HepG2 (cell line): ENCODE measurements around the gene ENTPD7.

Experiments
- BHLHE40 ChIP-seq: IDR thresholded peaks from 2 replicates; pipeline ENCODE4 v1.6.1; 2011; ENCODE audit warnings: low read length, improper control_type of control experiment
- E2F5 ChIP-seq: sonication (generic); formaldehyde crosslinking; conservative IDR thresholded peaks from 2 replicates; pipeline ENCODE4 v1.4.0; 2020; ENCODE audit warnings: missing genetic modification reagents
- MTF2 ChIP-seq: sonication (generic); formaldehyde crosslinking; IDR thresholded peaks from 2 replicates; pipeline ENCODE4 v1.5.0; 2020; ENCODE audit warnings: missing genetic modification reagents, borderline replicate concordance
- PTBP1 ChIP-seq: fragments of 200-400 bp; formaldehyde crosslinking; IDR thresholded peaks from 2 replicates; pipeline ENCODE4 v1.6.1; 2018; ENCODE audit warnings: low read length, low read depth; ENCODE audit not compliant: poor library complexity, severe bottlenecking
- SNAPC2 ChIP-seq: sonication (generic); formaldehyde crosslinking; IDR thresholded peaks from 2 replicates; pipeline ENCODE4 v1.8.1; 2022; ENCODE audit warnings: mild to moderate bottlenecking, missing genetic modification reagents
- TBX2 ChIP-seq: sonication (generic); formaldehyde crosslinking; IDR thresholded peaks from 2 replicates; pipeline ENCODE4 v1.5.0; 2020; ENCODE audit warnings: missing genetic modification reagents, mild to moderate bottlenecking, borderline replicate concordance
- TCF7 ChIP-seq: sonication (generic); IDR thresholded peaks from 2 replicates; pipeline ENCODE4 v1.6.1; 2016; ENCODE audit warnings: antibody characterized with exemption, low read depth
- TGIF2 ChIP-seq: IDR thresholded peaks from 2 replicates; pipeline ENCODE4 v1.6.1; 2016; ENCODE audit warnings: control low read depth, missing compliant biosample characterization
- ZBTB8A ChIP-seq: sonication (generic); formaldehyde crosslinking; IDR thresholded peaks from 2 replicates; pipeline ENCODE4 v1.4.0; 2020; ENCODE audit warnings: mild to moderate bottlenecking, low read depth, missing genetic modification reagents, borderline replicate concordance
- ZNF274 ChIP-seq: sonication (generic); formaldehyde crosslinking; IDR thresholded peaks from 2 replicates; pipeline ENCODE4 v1.5.1; 2020; ENCODE audit warnings: mild to moderate bottlenecking, missing genetic modification reagents
- ZNF589 ChIP-seq: sonication (generic); formaldehyde crosslinking; conservative IDR thresholded peaks from 2 replicates; pipeline ENCODE4 v1.8.0; 2022; ENCODE audit warnings: mild to moderate bottlenecking, moderate library complexity, missing genetic modification reagents
- TF ChIP-seq, protein P1 (sequence below): sonication (generic); formaldehyde crosslinking; IDR thresholded peaks from 2 replicates; pipeline ENCODE4 v1.9.0; 2022; ENCODE audit warnings: low read depth, missing genetic modification reagents
- TF ChIP-seq, protein P2 (sequence below): sonication (generic); formaldehyde crosslinking; IDR thresholded peaks from 2 replicates; pipeline ENCODE4 v1.4.0; 2020; ENCODE audit warnings: mild to moderate bottlenecking, missing genetic modification reagents
- TF ChIP-seq, protein P3 (sequence below): sonication (generic); formaldehyde crosslinking; IDR thresholded peaks from 2 replicates; pipeline ENCODE4 v1.5.0; 2020; ENCODE audit warnings: mild to moderate bottlenecking, missing genetic modification reagents, moderate library complexity

DNA sequence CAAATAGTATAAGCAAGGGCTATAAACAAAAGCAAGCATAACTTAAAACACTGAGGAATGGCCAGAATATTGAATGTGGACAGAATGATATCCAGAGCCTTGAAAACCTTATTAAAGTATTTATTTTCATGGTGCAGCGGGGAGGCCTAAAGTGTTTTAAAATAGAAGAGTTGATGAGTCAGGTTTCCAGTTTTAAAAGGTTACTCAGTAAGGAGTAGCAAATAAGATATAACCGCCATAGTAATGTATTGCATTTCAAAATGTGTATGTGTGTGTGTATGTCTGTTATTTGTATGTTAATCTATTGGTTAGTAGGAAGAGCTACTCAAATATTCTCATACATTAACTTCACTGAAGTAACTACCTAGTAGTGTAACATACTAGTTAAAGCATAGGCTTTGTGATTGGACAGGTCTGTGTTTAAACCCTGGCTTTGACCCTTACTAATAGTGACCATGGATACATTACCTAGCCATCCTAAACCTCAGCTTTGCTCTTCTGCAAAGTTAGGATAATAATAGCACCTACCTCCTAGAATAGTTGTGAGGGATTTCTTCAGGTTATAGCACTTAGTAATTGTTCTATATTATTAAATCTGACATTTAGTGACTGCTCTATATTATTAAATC, 89.6 kb downstream of the ENTPD7 start:
- no peak for TF ChIP-seq E2F5
- no peak for TF ChIP-seq MTF2 (CRISPR knock-in tag)
- no peak for TF ChIP-seq TCF7
- no peak for TF ChIP-seq ZNF274 (CRISPR knock-in tag)
- TF ChIP-seq, protein P1, sequence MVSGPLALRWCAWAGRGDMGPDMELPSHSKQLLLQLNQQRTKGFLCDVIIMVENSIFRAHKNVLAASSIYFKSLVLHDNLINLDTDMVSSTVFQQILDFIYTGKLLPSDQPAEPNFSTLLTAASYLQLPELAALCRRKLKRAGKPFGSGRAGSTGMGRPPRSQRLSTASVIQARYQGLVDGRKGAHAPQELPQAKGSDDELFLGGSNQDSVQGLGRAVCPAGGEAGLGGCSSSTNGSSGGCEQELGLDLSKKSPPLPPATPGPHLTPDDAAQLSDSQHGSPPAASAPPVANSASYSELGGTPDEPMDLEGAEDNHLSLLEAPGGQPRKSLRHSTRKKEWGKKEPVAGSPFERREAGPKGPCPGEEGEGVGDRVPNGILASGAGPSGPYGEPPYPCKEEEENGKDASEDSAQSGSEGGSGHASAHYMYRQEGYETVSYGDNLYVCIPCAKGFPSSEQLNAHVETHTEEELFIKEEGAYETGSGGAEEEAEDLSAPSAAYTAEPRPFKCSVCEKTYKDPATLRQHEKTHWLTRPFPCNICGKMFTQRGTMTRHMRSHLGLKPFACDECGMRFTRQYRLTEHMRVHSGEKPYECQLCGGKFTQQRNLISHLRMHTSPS = no peak
- no peak for TF ChIP-seq ZNF589 (CRISPR knock-in tag)
- no peak for TF ChIP-seq PTBP1
- TF ChIP-seq SNAPC2 (CRISPR knock-in tag) = no peak
- TF ChIP-seq, protein P2, sequence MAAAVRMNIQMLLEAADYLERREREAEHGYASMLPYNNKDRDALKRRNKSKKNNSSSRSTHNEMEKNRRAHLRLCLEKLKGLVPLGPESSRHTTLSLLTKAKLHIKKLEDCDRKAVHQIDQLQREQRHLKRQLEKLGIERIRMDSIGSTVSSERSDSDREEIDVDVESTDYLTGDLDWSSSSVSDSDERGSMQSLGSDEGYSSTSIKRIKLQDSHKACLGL (CRISPR knock-in tag) = no peak
- no peak for TF ChIP-seq BHLHE40
- no peak for TF ChIP-seq TGIF2 (CRISPR knock-in tag)
- TF ChIP-seq, protein P3, sequence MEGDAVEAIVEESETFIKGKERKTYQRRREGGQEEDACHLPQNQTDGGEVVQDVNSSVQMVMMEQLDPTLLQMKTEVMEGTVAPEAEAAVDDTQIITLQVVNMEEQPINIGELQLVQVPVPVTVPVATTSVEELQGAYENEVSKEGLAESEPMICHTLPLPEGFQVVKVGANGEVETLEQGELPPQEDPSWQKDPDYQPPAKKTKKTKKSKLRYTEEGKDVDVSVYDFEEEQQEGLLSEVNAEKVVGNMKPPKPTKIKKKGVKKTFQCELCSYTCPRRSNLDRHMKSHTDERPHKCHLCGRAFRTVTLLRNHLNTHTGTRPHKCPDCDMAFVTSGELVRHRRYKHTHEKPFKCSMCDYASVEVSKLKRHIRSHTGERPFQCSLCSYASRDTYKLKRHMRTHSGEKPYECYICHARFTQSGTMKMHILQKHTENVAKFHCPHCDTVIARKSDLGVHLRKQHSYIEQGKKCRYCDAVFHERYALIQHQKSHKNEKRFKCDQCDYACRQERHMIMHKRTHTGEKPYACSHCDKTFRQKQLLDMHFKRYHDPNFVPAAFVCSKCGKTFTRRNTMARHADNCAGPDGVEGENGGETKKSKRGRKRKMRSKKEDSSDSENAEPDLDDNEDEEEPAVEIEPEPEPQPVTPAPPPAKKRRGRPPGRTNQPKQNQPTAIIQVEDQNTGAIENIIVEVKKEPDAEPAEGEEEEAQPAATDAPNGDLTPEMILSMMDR (CRISPR knock-in tag) = no peak
- TF ChIP-seq ZBTB8A (CRISPR knock-in tag) = no peak
- TF ChIP-seq TBX2 = no peak
